ENCODE data around the gene CAMTA1. TPM values are rescaled to one million over a fixed set of nuclear protein-coding genes. Genes with fewer than 3 reads are reported as not detected.

The CAMTA1 gene
- total RNA-seq, 1 experiment from 2014 or later = 50.3 TPM

DNA sequence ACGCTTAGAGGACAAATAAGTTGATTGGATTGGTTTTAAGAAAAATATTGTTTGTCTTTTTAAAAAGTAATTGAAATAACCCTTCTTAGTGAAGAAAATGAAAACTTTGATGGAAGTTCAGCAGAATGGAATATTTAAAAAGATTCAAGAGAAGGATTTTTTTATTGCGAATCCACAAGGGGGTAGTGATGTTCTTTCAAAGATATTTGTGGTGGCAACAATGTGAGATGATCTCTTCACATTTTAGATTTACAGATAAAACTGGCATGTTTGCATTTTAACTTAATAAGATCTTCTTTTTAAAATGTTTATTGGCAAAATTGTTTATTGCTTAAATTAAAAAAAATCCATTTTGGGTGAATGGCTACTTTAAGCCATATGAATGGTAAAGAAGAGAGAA lies 8.9 kb downstream of the CAMTA1 start:
- intact Hi-C loops (cut with micrococcal nuclease; ENCODE audit: unreplicated experiment) = loop anchor here (2.0 kb wide), 3 partner anchors 95 to 415 kb away; no protein-coding TSS in a partner anchor
- H3K27me3 Mint-ChIP-seq (ENCODE audit: unreplicated experiment) = no peaks in the 10 kb centered on the region
- no TSS peak for BruUV-seq (replicated peaks)
- CTCF ChIA-PET = interaction anchor here (0.5 kb wide), 1 partner anchor 409 kb away, joined by 3 read pairs; no protein-coding TSS in a partner anchor
- TF ChIP-seq, protein P1, sequence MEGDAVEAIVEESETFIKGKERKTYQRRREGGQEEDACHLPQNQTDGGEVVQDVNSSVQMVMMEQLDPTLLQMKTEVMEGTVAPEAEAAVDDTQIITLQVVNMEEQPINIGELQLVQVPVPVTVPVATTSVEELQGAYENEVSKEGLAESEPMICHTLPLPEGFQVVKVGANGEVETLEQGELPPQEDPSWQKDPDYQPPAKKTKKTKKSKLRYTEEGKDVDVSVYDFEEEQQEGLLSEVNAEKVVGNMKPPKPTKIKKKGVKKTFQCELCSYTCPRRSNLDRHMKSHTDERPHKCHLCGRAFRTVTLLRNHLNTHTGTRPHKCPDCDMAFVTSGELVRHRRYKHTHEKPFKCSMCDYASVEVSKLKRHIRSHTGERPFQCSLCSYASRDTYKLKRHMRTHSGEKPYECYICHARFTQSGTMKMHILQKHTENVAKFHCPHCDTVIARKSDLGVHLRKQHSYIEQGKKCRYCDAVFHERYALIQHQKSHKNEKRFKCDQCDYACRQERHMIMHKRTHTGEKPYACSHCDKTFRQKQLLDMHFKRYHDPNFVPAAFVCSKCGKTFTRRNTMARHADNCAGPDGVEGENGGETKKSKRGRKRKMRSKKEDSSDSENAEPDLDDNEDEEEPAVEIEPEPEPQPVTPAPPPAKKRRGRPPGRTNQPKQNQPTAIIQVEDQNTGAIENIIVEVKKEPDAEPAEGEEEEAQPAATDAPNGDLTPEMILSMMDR (IDR thresholded peaks at IDR 0.05; ENCODE audit: unreplicated experiment) = peak; percentile 14
- no peak overlapping the region for H3K4me3 Mint-ChIP-seq (ENCODE audit: low read depth, unreplicated experiment)
- H3K27ac Mint-ChIP-seq (ENCODE audit: unreplicated experiment) = no peak overlapping the region
- H3K36me3 Mint-ChIP-seq (ENCODE audit: insufficient read depth, unreplicated experiment) = peaks cover 5% of the 10 kb centered on the region
- H3K9me3 Mint-ChIP-seq (ENCODE audit: low read depth, unreplicated experiment) = no peaks in the 10 kb centered on the region
- peak; percentile 21 for DNase-seq
- peaks cover 6% of the 10 kb centered on the region for H3K4me1 Mint-ChIP-seq (ENCODE audit: low read depth, unreplicated experiment)

DNA sequence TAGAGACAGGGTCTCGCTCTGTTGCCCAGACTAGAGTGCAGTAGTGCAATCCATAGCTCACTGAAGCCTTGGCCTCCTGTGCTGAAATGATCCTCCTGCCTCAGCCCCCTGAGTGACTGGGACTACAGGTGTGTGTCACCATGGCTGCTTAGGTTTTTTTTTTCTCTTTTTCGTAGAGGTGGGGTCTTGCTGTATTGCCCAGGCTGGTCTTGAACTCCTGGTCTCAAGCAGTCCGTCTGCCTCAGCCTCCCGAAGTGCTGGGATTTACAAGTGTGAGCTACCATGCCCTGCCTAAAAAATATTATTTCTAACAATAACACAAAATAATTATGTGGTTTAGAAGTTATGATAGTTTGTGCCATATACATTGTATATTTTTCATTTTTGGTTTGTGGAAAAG lies 9.9 kb downstream of the CAMTA1 start:
- TF ChIP-seq, protein P1 (IDR thresholded peaks at IDR 0.05; ENCODE audit: unreplicated experiment) = no peak

DNA sequence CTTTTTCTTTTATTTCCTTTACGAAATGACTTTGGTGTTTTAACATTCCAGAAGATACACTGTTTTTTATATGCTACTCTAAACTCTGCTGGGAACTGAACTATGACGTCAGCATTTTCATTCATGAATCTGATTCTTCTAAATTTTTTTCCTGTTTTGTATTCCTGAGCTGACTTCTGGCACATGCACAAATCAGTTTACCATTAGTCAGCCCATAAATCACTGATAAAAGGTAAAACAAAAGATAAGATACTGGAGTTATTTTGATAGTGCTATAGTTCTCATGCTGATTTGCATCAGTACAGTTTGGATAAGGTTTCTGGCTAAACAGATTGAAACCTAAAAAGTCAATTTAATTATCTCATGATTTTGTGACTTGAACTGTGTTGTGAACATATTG lies 10.4 kb downstream of the CAMTA1 start:
- peak overlapping the region; percentile 44 for H3K27ac Mint-ChIP-seq (ENCODE audit: unreplicated experiment)
- no peaks in the 10 kb centered on the region for H3K4me1 Mint-ChIP-seq (ENCODE audit: low read depth, unreplicated experiment)
- TF ChIP-seq, protein P1 (IDR thresholded peaks at IDR 0.05; ENCODE audit: unreplicated experiment) = no peak
- BruUV-seq (replicated peaks) = no TSS peak
- CTCF ChIA-PET = interaction anchor here (1.1 kb wide), 1 partner anchor 94 kb away, joined by 3 read pairs; no protein-coding TSS in a partner anchor
- H3K36me3 Mint-ChIP-seq (ENCODE audit: insufficient read depth, unreplicated experiment) = peaks cover 5% of the 10 kb centered on the region
- H3K4me3 Mint-ChIP-seq (ENCODE audit: low read depth, unreplicated experiment) = no peak overlapping the region
- DNase-seq = no peak
- H3K9me3 Mint-ChIP-seq (ENCODE audit: low read depth, unreplicated experiment) = no peaks in the 10 kb centered on the region
- no peaks in the 10 kb centered on the region for H3K27me3 Mint-ChIP-seq (ENCODE audit: unreplicated experiment)
- intact Hi-C loops (cut with micrococcal nuclease; ENCODE audit: unreplicated experiment) = loop anchor here (2.0 kb wide), 3 partner anchors 93 to 413 kb away; no protein-coding TSS in a partner anchor

More for the DNA sequence above, 9.9 kb downstream of the CAMTA1 start:
- intact Hi-C loops (cut with micrococcal nuclease; ENCODE audit: unreplicated experiment) = loop anchor here (2.0 kb wide), 3 partner anchors 94 to 414 kb away; no protein-coding TSS in a partner anchor
- H3K4me3 Mint-ChIP-seq (ENCODE audit: low read depth, unreplicated experiment) = no peak overlapping the region
- BruUV-seq (replicated peaks) = no TSS peak
- no peak for DNase-seq
- H3K4me1 Mint-ChIP-seq (ENCODE audit: low read depth, unreplicated experiment) = no peaks in the 10 kb centered on the region
- no peaks in the 10 kb centered on the region for H3K9me3 Mint-ChIP-seq (ENCODE audit: low read depth, unreplicated experiment)
- CTCF ChIA-PET = interaction anchor here (1.1 kb wide), 1 partner anchor 95 kb away, joined by 3 read pairs; no protein-coding TSS in a partner anchor
- H3K36me3 Mint-ChIP-seq (ENCODE audit: insufficient read depth, unreplicated experiment) = peaks cover 5% of the 10 kb centered on the region
- H3K27ac Mint-ChIP-seq (ENCODE audit: unreplicated experiment) = peak overlapping the region; percentile 44
- H3K27me3 Mint-ChIP-seq (ENCODE audit: unreplicated experiment) = no peaks in the 10 kb centered on the region

DNA sequence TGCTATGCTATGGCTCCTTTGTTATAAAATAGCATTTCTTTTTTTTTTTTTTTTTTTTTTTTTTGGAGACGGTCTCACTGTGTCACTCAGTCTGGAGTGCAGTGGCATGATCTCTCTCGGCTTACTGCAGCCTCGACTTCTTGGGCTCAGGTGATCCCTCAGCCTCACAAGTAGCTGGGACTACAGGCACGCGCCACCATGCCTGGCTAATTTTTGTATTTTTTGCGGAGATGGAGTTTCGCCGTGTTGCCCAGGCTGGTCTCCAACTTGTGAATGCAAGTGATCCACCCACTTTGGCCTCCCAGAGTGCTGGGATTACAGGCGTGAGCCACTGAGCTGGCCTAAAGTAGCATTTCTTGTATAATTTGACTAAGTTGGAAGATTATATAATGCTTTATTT lies 10.8 kb downstream of the CAMTA1 start:
- no TSS peak for BruUV-seq (replicated peaks)
- Mint-ChIP-seq H3K27me3 (ENCODE audit: unreplicated experiment) (no peaks in the 10 kb centered on the region), H3K4me3 (ENCODE audit: low read depth, unreplicated experiment) (no peak overlapping the region), H3K4me1 (ENCODE audit: low read depth, unreplicated experiment) (no peaks in the 10 kb centered on the region), H3K36me3 (ENCODE audit: insufficient read depth, unreplicated experiment) (peaks cover 5% of the 10 kb centered on the region), H3K27ac (ENCODE audit: unreplicated experiment) (no peak overlapping the region), H3K9me3 (ENCODE audit: low read depth, unreplicated experiment) (no peaks in the 10 kb centered on the region)
- intact Hi-C loops (cut with micrococcal nuclease; ENCODE audit: unreplicated experiment) = no loop called here
- CTCF ChIA-PET = interaction anchor here (1.1 kb wide), 1 partner anchor 94 kb away, joined by 3 read pairs; no protein-coding TSS in a partner anchor
- TF ChIP-seq, protein P1 (IDR thresholded peaks at IDR 0.05; ENCODE audit: unreplicated experiment) = no peak
- no peak for DNase-seq
